Measurements from ENCODE around the gene POFUT1.

GRCh38 chr20:32207626-32208498, at the start of gene POFUT1, which contains the start of gene PLAGL2:
- TF ChIP-seq, protein P1, sequence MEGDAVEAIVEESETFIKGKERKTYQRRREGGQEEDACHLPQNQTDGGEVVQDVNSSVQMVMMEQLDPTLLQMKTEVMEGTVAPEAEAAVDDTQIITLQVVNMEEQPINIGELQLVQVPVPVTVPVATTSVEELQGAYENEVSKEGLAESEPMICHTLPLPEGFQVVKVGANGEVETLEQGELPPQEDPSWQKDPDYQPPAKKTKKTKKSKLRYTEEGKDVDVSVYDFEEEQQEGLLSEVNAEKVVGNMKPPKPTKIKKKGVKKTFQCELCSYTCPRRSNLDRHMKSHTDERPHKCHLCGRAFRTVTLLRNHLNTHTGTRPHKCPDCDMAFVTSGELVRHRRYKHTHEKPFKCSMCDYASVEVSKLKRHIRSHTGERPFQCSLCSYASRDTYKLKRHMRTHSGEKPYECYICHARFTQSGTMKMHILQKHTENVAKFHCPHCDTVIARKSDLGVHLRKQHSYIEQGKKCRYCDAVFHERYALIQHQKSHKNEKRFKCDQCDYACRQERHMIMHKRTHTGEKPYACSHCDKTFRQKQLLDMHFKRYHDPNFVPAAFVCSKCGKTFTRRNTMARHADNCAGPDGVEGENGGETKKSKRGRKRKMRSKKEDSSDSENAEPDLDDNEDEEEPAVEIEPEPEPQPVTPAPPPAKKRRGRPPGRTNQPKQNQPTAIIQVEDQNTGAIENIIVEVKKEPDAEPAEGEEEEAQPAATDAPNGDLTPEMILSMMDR (IDR thresholded peaks at IDR 0.05; ENCODE audit: insufficient read depth, low read depth, low read length) = no peak
- no peak for TF ChIP-seq EZH2 (IDR thresholded peaks at IDR 0.05; ENCODE audit: insufficient read depth, low read length)

All from astrocyte (in vitro differentiated cells and primary cell).